Upper lobe of left lung (tissue), 6 donors: Measurements from ENCODE around the gene KCND2. TPM values are rescaled to one million over a fixed set of nuclear protein-coding genes. Genes with fewer than 3 reads are reported as not detected.

ENCODE experiments used
- ATAC-seq, 2 donors: fragments of 200-7000 bp; cut with Tn5 transposase; one replicate each; pipeline ENCODE4 v1.9.1; 2022; ENCODE audit warnings: mild to moderate bottlenecking in 2 of 2, moderate library complexity in 2 of 2; ENCODE audit not compliant: low FRiP score in 2 of 2
- DNase-seq, 2 donors: peaks; one replicate each; pipeline ENCODE4 v3.0.0-alpha.2; 2019 to 2020
- H3K27ac ChIP-seq, 4 donors: fragments of 200-600 bp; sonication (generic); one replicate each; pipeline ENCODE4 v1.5.1; 2016 to 2019
- H3K27me3 ChIP-seq, 4 donors: fragments of 200-600 bp; sonication (generic); one replicate each; pipeline ENCODE4 v1.5.1; 2017 to 2019
- H3K36me3 ChIP-seq, 4 donors: fragments of 200-600 bp; sonication (generic); one replicate each; pipeline ENCODE4 v1.5.1; 2016 to 2019
- H3K4me1 ChIP-seq, 4 donors: fragments of 200-600 bp; sonication (generic); one replicate each; pipeline ENCODE4 v1.5.1; 2018 to 2019
- H3K4me3 ChIP-seq, 4 donors: fragments of 200-600 bp; sonication (generic); one replicate each; pipeline ENCODE4 v1.5.1; 2017 to 2019; ENCODE audit warnings: mild to moderate bottlenecking in 2 of 4, moderate library complexity in 1 of 4
- H3K9me3 ChIP-seq, 4 donors: fragments of 200-600 bp; sonication (generic); one replicate each; pipeline ENCODE4 v1.5.1; 2018 to 2019
- EP300 ChIP-seq, 4 donors: sonication (generic); formaldehyde crosslinking; IDR thresholded peaks; one replicate each; pipeline ENCODE4 v1.5.1; 2017; ENCODE audit warnings: antibody characterized with exemption in 4 of 4, control low read depth in 2 of 4
- POLR2A ChIP-seq, 4 donors: fragments of 450-650 bp; IDR thresholded peaks; one replicate each; pipeline ENCODE4 v1.5.1; 2016 to 2017; ENCODE audit warnings: antibody characterized with exemption in 4 of 4, mild to moderate bottlenecking in 2 of 4
- POLR2AphosphoS5 ChIP-seq, 2 donors: sonication (generic); formaldehyde crosslinking; IDR thresholded peaks; one replicate each; pipeline ENCODE4 v1.5.1; 2017; ENCODE audit warnings: antibody characterized with exemption in 2 of 2
- WGBS, 2 donors: methylation state at CpG; one replicate each; pipeline ENCODE4 v1.1.5; 2017 to 2018; 5-methylcytosine and 5-hydroxymethylcytosine counted together
- total RNA-seq, 6 donors: library from RNA; depleted of rRNA in 4 of 6; stranded (reverse); fragments of >200 nt in 4 of 6; gene quantifications; one replicate each; pipeline versions ENCODE4 v1.1.0 to v1.2.1, GENCODE V29; 2016 to 2021
- TF ChIP-seq, protein P1 (sequence below), 6 experiments: fragments of 450-650 bp in 4 of 6; fragments of 200-600 bp in 2 of 6; sonication (generic) in 2 of 6; IDR thresholded peaks; one replicate each; pipeline ENCODE4 v1.5.1; 2016 to 2019; ENCODE audit warnings: antibody characterized with exemption in 6 of 6
- donor health status: DM: no; HTN: no; CAD: no; lungs with moderate emphysema.
- donor health status: DM: no; HTN: yes; CAD: no; lungs with severe emphysema.

The KCND2 gene
- total RNA-seq, 6 donors from 2014 or later: under 0.01 to 0.67 (median 0.23) TPM; not detected in 2

- Histone ChIP-seq H3K4me1 (no peaks in the 10 kb centered on the region), H3K9me3 (no peaks in the 10 kb centered on the region), H3K27me3 (no peaks in the 10 kb centered on the region), H3K27ac (no peak overlapping the region), H3K36me3 (no peaks in the 10 kb centered on the region), H3K4me3 (no peak overlapping the region)
- WGBS, 2 donors: 72 to 73% methylated on average over 3 of the region's 3 CpGs
- ATAC-seq (no peak), DNase-seq (no peak)
- TF ChIP-seq POLR2AphosphoS5 (IDR thresholded peaks at IDR 0.05) (no peak), EP300 (IDR thresholded peaks at IDR 0.05) (no peak), POLR2A (IDR thresholded peaks at IDR 0.05) (no peak)
- TF ChIP-seq, protein P1, sequence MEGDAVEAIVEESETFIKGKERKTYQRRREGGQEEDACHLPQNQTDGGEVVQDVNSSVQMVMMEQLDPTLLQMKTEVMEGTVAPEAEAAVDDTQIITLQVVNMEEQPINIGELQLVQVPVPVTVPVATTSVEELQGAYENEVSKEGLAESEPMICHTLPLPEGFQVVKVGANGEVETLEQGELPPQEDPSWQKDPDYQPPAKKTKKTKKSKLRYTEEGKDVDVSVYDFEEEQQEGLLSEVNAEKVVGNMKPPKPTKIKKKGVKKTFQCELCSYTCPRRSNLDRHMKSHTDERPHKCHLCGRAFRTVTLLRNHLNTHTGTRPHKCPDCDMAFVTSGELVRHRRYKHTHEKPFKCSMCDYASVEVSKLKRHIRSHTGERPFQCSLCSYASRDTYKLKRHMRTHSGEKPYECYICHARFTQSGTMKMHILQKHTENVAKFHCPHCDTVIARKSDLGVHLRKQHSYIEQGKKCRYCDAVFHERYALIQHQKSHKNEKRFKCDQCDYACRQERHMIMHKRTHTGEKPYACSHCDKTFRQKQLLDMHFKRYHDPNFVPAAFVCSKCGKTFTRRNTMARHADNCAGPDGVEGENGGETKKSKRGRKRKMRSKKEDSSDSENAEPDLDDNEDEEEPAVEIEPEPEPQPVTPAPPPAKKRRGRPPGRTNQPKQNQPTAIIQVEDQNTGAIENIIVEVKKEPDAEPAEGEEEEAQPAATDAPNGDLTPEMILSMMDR (IDR thresholded peaks at IDR 0.05): no peak
These were observed 342.7 kb downstream of the KCND2 start for GRCh38 chr7:120615703-120616102.

- Histone ChIP-seq H3K4me1 (no peaks in the 10 kb centered on the region), H3K9me3 (no peaks in the 10 kb centered on the region), H3K4me3 (no peak overlapping the region), H3K27ac (no peak overlapping the region), H3K27me3 (no peaks in the 10 kb centered on the region), H3K36me3 (no peaks in the 10 kb centered on the region)
- 79 to 82% methylated on average over 3 of the region's 3 CpGs for WGBS, 2 donors
- ATAC-seq (no peak), DNase-seq (no peak)
- TF ChIP-seq POLR2AphosphoS5 (IDR thresholded peaks at IDR 0.05): no peak
- no peak for TF ChIP-seq EP300 (IDR thresholded peaks at IDR 0.05)
- TF ChIP-seq POLR2A (IDR thresholded peaks at IDR 0.05): no peak
- TF ChIP-seq, protein P1 (IDR thresholded peaks at IDR 0.05): no peak
These were observed 344.3 kb downstream of the KCND2 start for GRCh38 chr7:120617275-120617674.

DNA sequence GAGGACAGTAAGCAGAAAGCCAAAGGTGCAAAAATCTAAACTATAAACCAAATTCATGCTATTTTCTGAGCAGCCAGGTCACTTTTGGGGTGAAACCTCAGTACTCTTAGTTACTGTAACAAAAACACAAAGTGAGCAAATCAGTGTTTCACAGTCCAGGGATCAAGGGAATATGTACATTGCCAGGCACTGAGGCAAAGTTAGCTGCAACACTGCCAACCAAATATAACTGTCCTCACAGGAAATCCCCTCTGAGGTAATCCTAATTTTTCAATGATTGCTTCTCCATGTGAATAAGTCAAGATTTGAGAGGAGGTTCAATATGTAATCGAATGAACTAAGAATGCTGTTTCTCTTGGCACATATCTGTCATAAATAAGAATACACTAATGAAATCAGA is 355.3 kb downstream of the KCND2 start:
- ATAC-seq: peak in 1 of 2 donors; percentile 65
- Histone ChIP-seq H3K27me3 (no peaks in the 10 kb centered on the region), H3K36me3 (no peaks in the 10 kb centered on the region), H3K4me3 (no peak overlapping the region), H3K4me1 (no peaks in the 10 kb centered on the region), H3K27ac (no peak overlapping the region), H3K9me3 (no peaks in the 10 kb centered on the region)
- TF ChIP-seq, protein P1 (IDR thresholded peaks at IDR 0.05): no peak
- TF ChIP-seq POLR2AphosphoS5 (IDR thresholded peaks at IDR 0.05): no peak
- TF ChIP-seq POLR2A (IDR thresholded peaks at IDR 0.05): no peak
- no peak for TF ChIP-seq EP300 (IDR thresholded peaks at IDR 0.05)
- 72 to 86% methylated on average over 1 of the region's 1 CpG for WGBS, 2 donors
- DNase-seq: no peak

GRCh38 chr7:120639884-120640283 is 366.9 kb downstream of the KCND2 start:
- Histone ChIP-seq H3K4me3 (no peak overlapping the region), H3K36me3 (no peaks in the 10 kb centered on the region), H3K4me1 (no peaks in the 10 kb centered on the region), H3K27ac (no peak overlapping the region), H3K9me3 (no peaks in the 10 kb centered on the region), H3K27me3 (no peaks in the 10 kb centered on the region)
- no peak for ATAC-seq
- TF ChIP-seq EP300 (IDR thresholded peaks at IDR 0.05) (no peak), POLR2AphosphoS5 (IDR thresholded peaks at IDR 0.05) (no peak), POLR2A (IDR thresholded peaks at IDR 0.05) (no peak)
- TF ChIP-seq, protein P1 (IDR thresholded peaks at IDR 0.05): no peak
- DNase-seq: no peak

- Histone ChIP-seq H3K27ac (no peak overlapping the region), H3K4me1 (no peaks in the 10 kb centered on the region), H3K27me3 (no peaks in the 10 kb centered on the region), H3K4me3 (no peak overlapping the region), H3K9me3 (no peaks in the 10 kb centered on the region), H3K36me3 (no peaks in the 10 kb centered on the region)
- DNase-seq (no peak), ATAC-seq (no peak)
- WGBS, 2 donors: 74 to 77% methylated on average over 1 of the region's 1 CpG
- TF ChIP-seq POLR2AphosphoS5 (IDR thresholded peaks at IDR 0.05) (no peak), POLR2A (IDR thresholded peaks at IDR 0.05) (no peak), EP300 (IDR thresholded peaks at IDR 0.05) (no peak)
- TF ChIP-seq, protein P1 (IDR thresholded peaks at IDR 0.05): no peak
These were observed 373.0 kb downstream of the KCND2 start for GRCh38 chr7:120645966-120646365.
